A549 (cell line): ENCODE results near the gene ADCY10. TPM values are rescaled to one million over a fixed set of nuclear protein-coding genes. Genes with fewer than 3 reads are reported as not detected.
"Not testable (repeated sequence)": the region's sequence is repeated elsewhere in the genome, so short reads cannot be mapped to it uniquely, and the experiment has no call there.

ENCODE experiments used
- ATAC-seq, 2 experiments: fragments of 200-7000 bp in 1 of 2; fragments of >200 bp in 1 of 2; cut with Nextera tagmentation in 1 of 2; cut with Tn5 transposase in 1 of 2; 3 replicates each; pipeline versions ENCODE4 v1.8.0 to v1.9.1; 2018 to 2020; ENCODE audit warnings: mild to moderate bottlenecking in 1 of 2, moderate library complexity in 1 of 2
- CTCF ChIA-PET: fragments of 300-600 bp; sonication (Branson Sonifier 250); formaldehyde crosslinking; extraction: SDS; loops from one replicate; lab custom pipeline; 2021; ENCODE audit warnings: antibody characterized with exemption, inconsistent platforms; lab: Yijun Ruan, JAX
- POLR2A ChIA-PET: fragments of 350-600 bp; formaldehyde crosslinking; extraction: SDS; loops from one replicate; lab custom pipeline; 2021; ENCODE audit warnings: antibody characterized with exemption, inconsistent platforms; lab: Yijun Ruan, JAX
- DNase-seq, 2 experiments: peaks; one replicate each; pipeline versions ENCODE4 v3.0.0 to v3.0.0-alpha.2; 2011 to 2016; ENCODE audit warnings: low read depth in 1 of 2, low spot score in 1 of 2
- FAIRE-seq: peaks from 2 replicates; lab custom pipeline; 2011; peaks lifted over from hg19 to GRCh38; lab: Jason Lieb, UNC
- H3K27ac ChIP-seq, 2 experiments: fragments of >200 bp; sonication (Bioruptor Twin); formaldehyde crosslinking; 3 replicates each; pipeline ENCODE4 v1.5.1; 2016 to 2017
- H3K4me1 ChIP-seq: fragments of >200 bp; sonication (Bioruptor Twin); formaldehyde crosslinking; 3 replicates; pipeline ENCODE4 v1.6.1; 2016
- H3K4me2 ChIP-seq: fragments of >200 bp; sonication (Bioruptor Twin); formaldehyde crosslinking; 3 replicates; pipeline ENCODE4 v1.6.1; 2016
- H3K4me3 ChIP-seq: fragments of >200 bp; sonication (Bioruptor Twin); formaldehyde crosslinking; 3 replicates; pipeline ENCODE4 v1.5.1; 2016
- H3K9me3 ChIP-seq: fragments of >200 bp; sonication (Bioruptor Twin); formaldehyde crosslinking; 3 replicates; pipeline ENCODE4 v1.6.1; 2016
- CHD4 ChIP-seq: fragments of 200-600 bp; sonication (generic); IDR thresholded peaks from 2 replicates; pipeline ENCODE4 v1.6.1; 2016; ENCODE audit warnings: antibody characterized with exemption, mild to moderate bottlenecking, borderline replicate concordance
- EHF ChIP-seq: fragments of 250-450 bp; sonication (Bioruptor Pico); IDR thresholded peaks from 2 replicates; pipeline ENCODE4 v1.5.0; 2020; ENCODE audit warnings: mild to moderate bottlenecking
- EP300 ChIP-seq, 2 experiments: fragments of >200 bp; sonication (Bioruptor Twin); formaldehyde crosslinking; IDR thresholded peaks; 2 replicates in 1 of 2; 3 replicates in 1 of 2; pipeline ENCODE4 v1.6.1; 2016 to 2017
- ESRRA ChIP-seq: fragments of 150-350 bp; IDR thresholded peaks from 2 replicates; pipeline ENCODE4 v1.6.1; 2014; ENCODE audit warnings: mild to moderate bottlenecking, low read length, borderline replicate concordance
- GATA3 ChIP-seq: IDR thresholded peaks from 2 replicates; pipeline ENCODE4 v1.6.1; 2012; ENCODE audit warnings: borderline replicate concordance
- HDAC2 ChIP-seq: fragments of 200-600 bp; sonication (generic); IDR thresholded peaks from 2 replicates; pipeline ENCODE4 v1.6.1; 2016
- HEYL ChIP-seq: fragments of 250-450 bp; sonication (Bioruptor Pico); IDR thresholded peaks from 2 replicates; pipeline ENCODE4 v1.8.0; 2021; ENCODE audit warnings: mild to moderate bottlenecking, moderate library complexity
- HOXB13 ChIP-seq: fragments of 250-450 bp; sonication (Bioruptor Pico); IDR thresholded peaks from 2 replicates; pipeline ENCODE4 v1.5.0; 2020; ENCODE audit warnings: low read depth, mild to moderate bottlenecking, moderate library complexity
- JUN ChIP-seq, 2 experiments: fragments of >200 bp; sonication (Bioruptor Twin); formaldehyde crosslinking; IDR thresholded peaks; 2 replicates in 1 of 2; 3 replicates in 1 of 2; pipeline ENCODE4 v1.6.1; 2016 to 2017
- JUNB ChIP-seq: fragments of >200 bp; sonication (Bioruptor Twin); formaldehyde crosslinking; IDR thresholded peaks from 2 replicates; pipeline ENCODE4 v1.6.1; 2016
- KDM1A ChIP-seq: fragments of 200-600 bp; sonication (generic); IDR thresholded peaks from 2 replicates; pipeline ENCODE4 v1.6.1; 2016; ENCODE audit warnings: low read depth, mild to moderate bottlenecking
- NR3C1 ChIP-seq: fragments of >200 bp; sonication (Bioruptor Twin); formaldehyde crosslinking; IDR thresholded peaks from 3 replicates; pipeline ENCODE4 v1.6.1; 2017
- PHF8 ChIP-seq: fragments of 200-600 bp; sonication (generic); IDR thresholded peaks from 2 replicates; pipeline ENCODE4 v1.6.1; 2016; ENCODE audit warnings: low read depth, mild to moderate bottlenecking, antibody characterized with exemption, moderate library complexity, borderline replicate concordance
- REST ChIP-seq: fragments of 200-600 bp; sonication (generic); IDR thresholded peaks from 2 replicates; pipeline ENCODE4 v1.6.1; 2016; ENCODE audit warnings: antibody characterized with exemption, mild to moderate bottlenecking, moderate library complexity
- SMC3 ChIP-seq: fragments of >200 bp; sonication (Bioruptor Twin); formaldehyde crosslinking; IDR thresholded peaks from 3 replicates; pipeline ENCODE4 v1.6.1; 2018; ENCODE audit warnings: inconsistent platforms
- ZNF302 ChIP-seq: fragments of 250-450 bp; sonication (Bioruptor Pico); IDR thresholded peaks from 2 replicates; pipeline ENCODE4 v1.9.0; 2021; ENCODE audit warnings: inconsistent platforms, mild to moderate bottlenecking, moderate library complexity
- WGBS: methylation state at CpG from one replicate; pipeline ENCODE4 v1.1.6; 2017; ENCODE audit errors: missing lambda C conversion rate; 5-methylcytosine and 5-hydroxymethylcytosine counted together
- polyA plus RNA-seq, 4 experiments: library from polyadenylated mRNA; depleted of rRNA in 3 of 4; stranded (reverse); fragments of >200 nt; fragmentation: RNase III in 1 of 4; extraction: RNeasy Plus Mini Kit Qiagen cat#74134 plus additional on column Dnase treatment in 1 of 4; gene quantifications; 2 replicates in 3 of 4; 3 replicates in 1 of 4; pipeline ENCODE4 v1.2.3, GENCODE V29; 2011 to 2017
- TF ChIP-seq, protein P1 (sequence below): fragments of >200 bp; sonication (Bioruptor Twin); formaldehyde crosslinking; IDR thresholded peaks from 2 replicates; pipeline ENCODE4 v1.6.1; 2016
- TF ChIP-seq, protein P2 (sequence below): IDR thresholded peaks from 2 replicates; pipeline ENCODE4 v1.6.1; 2012

The ADCY10 gene
- polyA plus RNA-seq, 2 of the 4 experiments (the other 2 are of a cell fraction) = 0.03 to 0.18 TPM

GRCh38 chr1:167935216-167936067 is 21.5 kb upstream of the ADCY10 start (continued):
- 0 out of 2 replicates have a peak, but pooled peaks have one; percentile 12 for TF ChIP-seq ESRRA

DNA sequence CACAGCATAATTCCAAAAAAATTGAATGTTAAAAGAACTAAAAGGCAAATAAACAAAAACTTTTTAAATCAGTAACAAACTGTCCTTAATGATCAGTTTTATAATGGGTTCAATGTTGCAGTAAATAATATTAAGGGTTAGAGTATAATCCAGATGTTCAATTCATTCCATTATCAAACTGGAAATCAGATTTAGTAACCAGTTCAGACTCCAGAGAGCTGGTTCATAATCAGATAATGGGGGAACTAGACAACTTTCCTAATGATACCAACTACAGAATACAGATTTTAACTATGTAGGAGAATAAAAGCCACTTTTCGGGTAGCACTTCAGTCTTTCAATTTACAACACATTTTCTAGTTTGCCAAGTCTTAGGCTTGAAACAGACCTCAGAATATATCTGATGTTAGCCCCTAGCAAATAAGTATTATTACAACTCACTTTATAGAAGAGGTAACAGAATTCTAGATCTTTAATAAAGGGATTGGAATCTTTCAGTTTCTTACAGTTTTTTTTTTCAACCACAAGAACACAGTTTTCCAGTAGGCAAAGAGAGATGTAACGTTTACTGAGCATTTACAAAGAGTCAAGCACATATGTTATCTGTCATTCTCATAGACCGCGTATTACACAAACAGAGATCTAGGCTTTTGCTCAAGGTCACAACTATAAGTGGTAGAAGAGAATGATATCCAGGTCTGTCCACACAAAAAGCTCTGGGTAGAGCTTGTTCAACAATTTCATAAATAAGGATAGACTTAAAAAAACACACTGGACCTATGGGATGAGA is 20.7 kb upstream of the ADCY10 start:
- TF ChIP-seq HOXB13 (CRISPR knock-in tag) (no peak), PHF8 (no peak), JUNB (no peak)
- ChIA-PET POLR2A (interaction anchor here (0.7 to 3.1 kb wide), 4 partner anchors 7 to 218 kb away, joined by 5 to 32 read pairs (median 6); no protein-coding TSS in a partner anchor), CTCF (interaction anchor here (0.6 to 1.6 kb wide), 4 partner anchors 17 to 156 kb away, joined by 3 to 6 read pairs (median 4); no protein-coding TSS in a partner anchor)
- no peak for DNase-seq
- Histone ChIP-seq H3K4me1 (peaks cover 44% of the 10 kb centered on the region), H3K9me3 (no peaks in the 10 kb centered on the region), H3K4me2 (peak overlapping the region; percentile 95), H3K27ac (peak overlapping the region; percentile 89 to 92), H3K4me3 (peak overlapping the region; percentile 80)
- FAIRE-seq = no peak
- ATAC-seq = no peak
- WGBS = 7% methylated on average over 4 of the region's 4 CpGs

DNA sequence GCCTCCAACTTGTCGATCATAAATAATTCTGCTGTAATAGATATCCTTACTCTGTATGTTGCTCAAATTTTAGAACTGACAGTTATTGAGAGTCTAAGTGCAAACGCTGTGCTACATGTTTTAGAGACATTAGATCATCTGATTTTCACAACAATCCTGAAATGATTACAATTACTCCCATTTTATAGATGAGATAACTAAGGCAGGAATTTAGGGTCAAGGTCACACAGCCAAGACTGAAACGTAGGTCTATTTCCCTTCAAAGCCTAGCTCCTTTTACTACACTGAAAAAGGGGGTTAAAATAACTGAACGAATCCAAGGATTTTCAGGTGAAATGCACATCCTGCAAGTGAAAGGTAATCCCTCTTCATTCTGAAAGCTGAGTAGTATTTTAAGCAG is 19.9 kb upstream of the ADCY10 start:
- POLR2A ChIA-PET = no interaction called here
- Histone ChIP-seq H3K4me2 (peak overlapping the region; percentile 95), H3K4me3 (peak overlapping the region; percentile 80; the same call in 1 of the 3 replicates), H3K4me1 (peaks cover 39% of the 10 kb centered on the region), H3K27ac (peak overlapping the region; percentile 23 to 35; a peak in 1 of 6 replicates), H3K9me3 (no peaks in the 10 kb centered on the region)
- FAIRE-seq = no peak
- 55% methylated on average over 4 of the region's 4 CpGs for WGBS
- no peak for ATAC-seq
- DNase-seq = no peak
- TF ChIP-seq ESRRA = peak; percentile 78; the same call in 1 of the 2 replicates
- TF ChIP-seq HDAC2 = peak; percentile 79; the same call in 1 of the 2 replicates
- peak; percentile 91 for TF ChIP-seq KDM1A
- TF ChIP-seq CHD4 = peak; percentile 33; the same call in 1 of the 2 replicates
- TF ChIP-seq, protein P1, sequence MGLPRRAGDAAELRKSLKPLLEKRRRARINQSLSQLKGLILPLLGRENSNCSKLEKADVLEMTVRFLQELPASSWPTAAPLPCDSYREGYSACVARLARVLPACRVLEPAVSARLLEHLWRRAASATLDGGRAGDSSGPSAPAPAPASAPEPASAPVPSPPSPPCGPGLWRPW = no peak
- no peak for TF ChIP-seq NR3C1
- CTCF ChIA-PET = interaction anchor here (1.2 kb wide), 1 partner anchor 149 kb away, joined by 5 read pairs; no protein-coding TSS in a partner anchor

GRCh38 chr1:167929725-167930124 is 15.8 kb upstream of the ADCY10 start:
- peaks cover 50% of the 10 kb centered on the region for H3K4me1 ChIP-seq
- ATAC-seq (no peak), FAIRE-seq (no peak), DNase-seq (no peak)
- H3K4me2 ChIP-seq = peak overlapping the region; percentile 79
- TF ChIP-seq SMC3 (no peak), JUN (IDR thresholded peaks at IDR 0.05) (no peak), EP300 (IDR thresholded peaks at IDR 0.05) (no peak), HEYL (CRISPR knock-in tag) (no peak), GATA3 (no peak), EHF (CRISPR knock-in tag) (no peak), REST (no peak), ZNF302 (CRISPR knock-in tag) (no peak), CHD4 (no peak)
- TF ChIP-seq, protein P2, sequence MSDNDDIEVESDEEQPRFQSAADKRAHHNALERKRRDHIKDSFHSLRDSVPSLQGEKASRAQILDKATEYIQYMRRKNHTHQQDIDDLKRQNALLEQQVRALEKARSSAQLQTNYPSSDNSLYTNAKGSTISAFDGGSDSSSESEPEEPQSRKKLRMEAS = no peak
- H3K9me3 ChIP-seq = no peaks in the 10 kb centered on the region
- 2% methylated on average over 1 of the region's 1 CpG for WGBS
- H3K27ac ChIP-seq = peak overlapping the region; percentile 70 to 78; a peak in 5 of 6 replicates
- CTCF ChIA-PET = interaction anchor here (1.3 kb wide), 1 partner anchor 208 kb away, joined by 3 read pairs; the partner anchor contains the start of gene MPZL1
- peak overlapping the region; percentile 35; the same call in 2 of the 3 replicates for H3K4me3 ChIP-seq
- POLR2A ChIA-PET = no interaction called here

GRCh38 chr1:167928919-167929318 is 15.0 kb upstream of the ADCY10 start:
- not testable (repeated sequence) for H3K9me3 ChIP-seq, FAIRE-seq
- Histone ChIP-seq H3K4me3 (peak overlapping the region; percentile 35), H3K4me1 (peaks cover 53% of the 10 kb centered on the region), H3K27ac (peak overlapping the region; percentile 78 to 86), H3K4me2 (peak overlapping the region; percentile 79)
- ChIA-PET POLR2A (interaction anchor here (3.1 kb wide), 1 partner anchor 8 kb away, joined by 32 read pairs; the partner anchor contains the start of genes DCAF6 and MPC2), CTCF (interaction anchor here (3.4 kb wide), 1 partner anchor 13 kb away, joined by 8 read pairs; no protein-coding TSS in a partner anchor)
- ATAC-seq (peak in 1 of 2 experiments; percentile 27; a peak in 3 of 6 replicates), DNase-seq (peak in 1 of 2 experiments; percentile 48)
- WGBS = 2% methylated on average over 9 of the region's 9 CpGs
